WTC11 (cell line): Measurements from ENCODE around the gene ACYP1. TPM values are rescaled to one million over a fixed set of nuclear protein-coding genes. Genes with fewer than 3 reads are reported as not detected.

ENCODE experiments used
- ATAC-seq: fragments of 200-7000 bp; cut with Tn5 transposase; 2 replicates; pipeline ENCODE4 v1.10.0; 2021; ENCODE audit warnings: mild to moderate bottlenecking, moderate library complexity
- CTCF ChIA-PET: fragments of 300-600 bp; sonication (Branson Sonifier 250); formaldehyde crosslinking; loops from one replicate; lab custom pipeline; 2021; ENCODE audit warnings: antibody characterized with exemption; lab: Charles Lee
- POLR2A ChIA-PET: fragments of 350-600 bp; sonication (Branson Sonifier 250); formaldehyde crosslinking; loops from one replicate; lab custom pipeline; 2021; ENCODE audit warnings: antibody characterized with exemption; lab: Charles Lee
- DNase-seq: peaks from one replicate; pipeline ENCODE4 v3.0.0; 2021; ENCODE audit warnings: low spot score
- H3K27ac Mint-ChIP-seq: 2 replicates; pipeline ENCODE4 v1.8.0; 2021; ENCODE audit warnings: mixed read lengths
- H3K27me3 Mint-ChIP-seq: 2 replicates; pipeline ENCODE4 v1.8.0; 2021; ENCODE audit warnings: low read depth, mild to moderate bottlenecking, moderate library complexity, mixed read lengths
- H3K36me3 Mint-ChIP-seq: 2 replicates; pipeline ENCODE4 v1.8.0; 2021; ENCODE audit warnings: mixed read lengths
- H3K4me1 Mint-ChIP-seq: 2 replicates; pipeline ENCODE4 v1.8.0; 2022; ENCODE audit warnings: mixed read lengths
- H3K4me3 Mint-ChIP-seq: 2 replicates; pipeline ENCODE4 v1.8.0; 2021; ENCODE audit warnings: mild to moderate bottlenecking, moderate library complexity, mixed read lengths
- H3K9me3 Mint-ChIP-seq: 2 replicates; pipeline ENCODE4 v1.8.0; 2021; ENCODE audit warnings: mixed read lengths
- AR ChIP-seq: fragments of 250-450 bp; sonication (Bioruptor Pico); IDR thresholded peaks from 2 replicates; pipeline ENCODE4 v1.9.0; 2021; ENCODE audit warnings: mild to moderate bottlenecking
- CDX4 ChIP-seq: fragments of 250-450 bp; sonication (Bioruptor Pico); IDR thresholded peaks from 2 replicates; pipeline ENCODE4 v1.9.0; 2021; ENCODE audit warnings: moderate library complexity, mild to moderate bottlenecking, inconsistent platforms, borderline replicate concordance
- E2F4 ChIP-seq: sonication (generic); formaldehyde crosslinking; IDR thresholded peaks from 2 replicates; pipeline ENCODE4 v1.8.1; 2022; ENCODE audit warnings: low read depth, mild to moderate bottlenecking, moderate library complexity, missing genetic modification reagents, borderline replicate concordance
- ETV6 ChIP-seq: sonication (generic); formaldehyde crosslinking; IDR thresholded peaks from 2 replicates; pipeline ENCODE4 v1.8.1; 2022; ENCODE audit warnings: mild to moderate bottlenecking, missing genetic modification reagents
- NFATC4 ChIP-seq: fragments of 250-450 bp; sonication (Bioruptor Pico); IDR thresholded peaks from 2 replicates; pipeline ENCODE4 v1.9.0; 2021; ENCODE audit warnings: mild to moderate bottlenecking
- NFYB ChIP-seq: sonication (generic); formaldehyde crosslinking; conservative IDR thresholded peaks from 2 replicates; pipeline ENCODE4 v1.8.0; 2022; ENCODE audit warnings: low read depth, missing genetic modification reagents
- NR2C2 ChIP-seq: sonication (generic); formaldehyde crosslinking; IDR thresholded peaks from 2 replicates; pipeline ENCODE4 v1.8.0; 2022; ENCODE audit warnings: mild to moderate bottlenecking, missing genetic modification reagents
- OVOL2 ChIP-seq: fragments of 250-450 bp; sonication (Bioruptor Pico); IDR thresholded peaks from 2 replicates; pipeline ENCODE4 v1.9.0; 2021; ENCODE audit warnings: mild to moderate bottlenecking, borderline replicate concordance
- PRDM15 ChIP-seq: sonication (generic); formaldehyde crosslinking; IDR thresholded peaks from 2 replicates; pipeline ENCODE4 v1.8.0; 2022; ENCODE audit warnings: missing genetic modification reagents
- TP53 ChIP-seq: sonication (generic); formaldehyde crosslinking; IDR thresholded peaks from 2 replicates; pipeline ENCODE4 v1.8.1; 2023; ENCODE audit warnings: mild to moderate bottlenecking, missing genetic modification reagents
- USF1 ChIP-seq: sonication (generic); formaldehyde crosslinking; IDR thresholded peaks from 2 replicates; pipeline ENCODE4 v1.8.0; 2022; ENCODE audit warnings: mild to moderate bottlenecking, missing genetic modification reagents
- ZNF219 ChIP-seq: sonication (generic); formaldehyde crosslinking; IDR thresholded peaks from 2 replicates; pipeline ENCODE4 v1.8.0; 2023; ENCODE audit warnings: missing genetic modification reagents, mild to moderate bottlenecking, borderline replicate concordance
- total RNA-seq: library from RNA; stranded (reverse); gene quantifications from 3 replicates; pipeline ENCODE4 v1.2.3, GENCODE V29; 2021

Gene ACYP1
- total RNA-seq, 1 experiment from 2014 or later, result 26.6 TPM

GRCh38 chr14:75040959-75041358, 22.9 kb downstream of the ACYP1 start (continued):
- TF ChIP-seq PRDM15, result no peak
- TF ChIP-seq, all 79 proteins: peak for 0

- ATAC-seq, result no peak
- no peak for DNase-seq
- Mint-ChIP-seq H3K27me3 (no peaks in the 10 kb centered on the region), H3K9me3 (no peaks in the 10 kb centered on the region), H3K27ac (no peak overlapping the region), H3K36me3 (peaks cover 23% of the 10 kb centered on the region), H3K4me3 (no peak overlapping the region), H3K4me1 (no peaks in the 10 kb centered on the region)
- POLR2A ChIA-PET, result no interaction called here
- CTCF ChIA-PET, result no interaction called here
- no peak for TF ChIP-seq TP53 (CRISPR knock-in tag)
- TF ChIP-seq AR (CRISPR knock-in tag), result no peak
- TF ChIP-seq OVOL2 (CRISPR knock-in tag), result no peak
- no peak for TF ChIP-seq USF1 (CRISPR knock-in tag)
- no peak for TF ChIP-seq ZNF219 (CRISPR knock-in tag)
- no peak for TF ChIP-seq E2F4 (CRISPR knock-in tag)
- no peak for TF ChIP-seq NFATC4
- no peak for TF ChIP-seq PRDM15
These were observed 23.3 kb downstream of the ACYP1 start for GRCh38 chr14:75040507-75040906.

GRCh38 chr14:75032939-75033338, 30.9 kb downstream of the ACYP1 start:
- ATAC-seq (no peak), DNase-seq (no peak)
- no peak for TF ChIP-seq ETV6 (CRISPR knock-in tag)
- TF ChIP-seq NFYB (CRISPR knock-in tag), result no peak
- no peak for TF ChIP-seq NR2C2 (CRISPR knock-in tag)
- no peak for TF ChIP-seq PRDM15
- TF ChIP-seq CDX4, result no peak
- Mint-ChIP-seq H3K36me3 (peaks cover 21% of the 10 kb centered on the region), H3K4me3 (no peak overlapping the region), H3K27ac (no peak overlapping the region), H3K27me3 (no peaks in the 10 kb centered on the region), H3K4me1 (no peaks in the 10 kb centered on the region), H3K9me3 (no peaks in the 10 kb centered on the region)
- POLR2A ChIA-PET, result interaction anchor here (0.6 kb wide), 1 partner anchor 163 kb away, joined by 4 read pairs; no protein-coding TSS in a partner anchor
- CTCF ChIA-PET, result interaction anchor here (1.2 kb wide), 1 partner anchor 88 kb away, joined by 3 read pairs; no protein-coding TSS in a partner anchor
